GM18858 (cell line): ENCODE measurements around the gene NCLN.
"Not testable (repeated sequence)": the region's sequence is repeated elsewhere in the genome, so short reads cannot be mapped to it uniquely, and the experiment has no call there.

Experiments used
- ATAC-seq: cut with Tn5 transposase; IDR thresholded peaks from one replicate; pipeline ENCODE4 v1.9.1; 2021; ENCODE audit not compliant: unreplicated experiment

NCLN gene

GRCh38 chr19:3196933-3197205, 11.1 kb downstream of the NCLN start:
- ATAC-seq = no peak

DNA sequence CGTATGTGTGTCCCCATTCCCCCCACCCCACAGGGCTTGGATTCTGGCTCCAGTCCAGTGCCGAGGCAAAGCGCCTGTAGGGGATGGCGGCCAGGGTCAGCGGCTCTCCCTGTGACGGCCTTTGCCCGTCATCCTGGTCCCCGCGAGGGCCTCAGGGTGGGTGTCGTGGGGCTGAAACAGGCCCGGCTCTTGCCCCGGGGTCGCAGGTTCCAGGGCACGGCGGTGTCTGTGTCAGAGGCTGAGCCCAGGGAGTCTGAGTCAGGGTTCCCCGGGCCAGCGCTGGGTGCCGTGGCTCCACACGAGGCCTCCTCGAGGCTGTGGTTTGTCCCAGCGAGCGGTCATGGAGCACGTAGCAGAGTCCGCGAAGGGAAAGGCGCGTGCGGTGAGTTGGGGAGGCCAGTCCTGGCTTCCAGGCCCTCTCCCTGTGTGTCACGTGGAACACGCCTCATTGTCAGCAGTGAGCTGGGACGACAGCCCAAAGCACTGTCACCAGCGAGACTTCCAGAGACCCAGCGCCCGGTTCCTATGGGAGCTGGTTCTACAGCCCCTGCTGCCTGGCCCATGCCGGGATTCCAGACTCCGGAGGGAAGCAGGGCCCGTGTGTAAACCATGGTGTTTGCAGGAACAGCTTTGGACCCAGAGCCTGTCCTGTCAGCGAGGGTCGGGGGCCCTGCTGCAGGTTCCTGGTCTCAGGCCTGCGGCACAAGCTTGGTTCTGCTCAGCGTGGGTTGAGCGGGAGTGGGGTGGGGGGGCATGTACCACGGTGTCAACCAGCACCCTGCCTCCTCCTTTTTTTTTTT, 13.4 kb downstream of the NCLN start:
- ATAC-seq = no peak

GRCh38 chr19:3201072-3201700, 15.5 kb downstream of the NCLN start:
- ATAC-seq = no peak

DNA sequence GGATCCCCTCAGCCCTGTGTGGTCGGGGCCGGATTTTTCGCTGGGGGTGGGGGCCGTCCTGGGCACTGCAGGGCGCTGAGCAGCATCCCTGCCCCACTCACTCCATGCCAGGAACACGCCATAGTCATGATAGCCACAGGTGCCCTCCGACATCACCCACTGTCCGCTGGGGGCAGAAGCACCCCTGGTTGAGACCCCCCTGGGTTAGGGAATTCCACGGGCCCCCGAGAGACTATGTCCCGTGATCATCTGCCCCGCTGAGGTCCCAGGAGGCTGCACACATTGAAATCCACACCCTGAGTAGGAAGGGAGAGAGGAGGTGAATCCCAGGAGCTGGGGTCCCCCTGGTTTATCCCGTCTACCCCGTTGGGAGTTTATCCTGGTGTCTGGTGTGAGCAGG, 16.2 kb downstream of the NCLN start:
- no peak for ATAC-seq

- no peak for ATAC-seq
Observed at GRCh38 chr19:3202346-3202745, 16.6 kb downstream of the NCLN start.

DNA sequence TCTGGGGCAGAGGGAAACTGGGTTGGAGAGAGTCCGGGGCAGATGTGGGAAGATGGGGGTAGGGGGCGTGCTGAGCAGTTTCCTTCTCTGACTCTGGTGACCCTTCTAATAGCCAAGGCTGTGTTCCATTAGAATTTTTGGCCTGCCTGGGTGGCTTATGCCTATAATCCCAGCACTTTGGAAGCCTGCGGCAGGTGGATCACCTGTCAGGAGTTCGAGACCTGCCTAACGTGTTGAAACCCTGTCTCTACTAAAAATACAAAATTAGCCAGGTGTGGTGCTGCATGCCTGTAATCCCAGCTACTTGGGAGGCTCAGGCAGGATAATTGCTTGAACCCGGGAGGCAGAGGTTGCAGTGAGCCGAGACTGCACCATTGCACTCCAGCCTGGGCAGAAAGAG, 17.2 kb downstream of the NCLN start:
- not testable (repeated sequence) for ATAC-seq

DNA sequence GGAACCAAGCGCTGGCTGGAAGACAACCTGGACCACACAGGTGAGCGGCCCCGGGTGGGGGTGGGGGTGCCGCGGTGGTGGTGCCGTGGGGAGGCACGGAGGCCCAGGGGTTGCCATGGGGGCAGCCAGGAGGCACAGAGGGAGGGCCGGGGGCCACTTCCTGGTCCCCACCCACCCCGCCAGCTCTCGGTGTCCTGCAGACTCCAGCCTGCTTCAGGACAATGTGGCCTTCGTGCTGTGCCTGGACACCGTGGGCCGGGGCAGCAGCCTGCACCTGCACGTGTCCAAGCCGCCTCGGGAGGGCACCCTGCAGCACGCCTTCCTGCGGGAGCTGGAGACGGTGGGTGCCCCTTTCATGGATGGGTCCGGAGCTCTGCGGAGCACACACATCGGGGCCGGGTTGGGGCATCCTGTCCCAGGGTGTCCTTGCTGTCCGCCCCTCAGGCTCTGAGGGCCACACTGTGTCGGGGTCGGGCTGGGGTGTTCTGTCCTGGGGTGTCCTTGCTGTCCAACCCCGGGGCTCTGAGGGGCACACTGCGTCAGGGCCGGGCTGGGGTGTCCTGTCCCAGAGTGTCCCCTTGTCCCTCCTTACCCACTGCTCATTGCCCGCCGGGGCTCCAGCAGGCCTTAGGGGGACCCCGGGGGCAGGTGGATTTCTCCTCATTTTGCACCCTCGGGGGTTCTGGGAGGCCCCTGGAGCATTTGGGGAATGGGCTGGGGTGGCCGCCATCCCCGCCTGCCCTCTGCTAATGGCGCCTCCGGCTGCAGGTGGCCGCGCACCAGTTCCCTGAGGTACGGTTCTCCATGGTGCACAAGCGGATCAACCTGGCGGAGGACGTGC, 18.3 kb downstream of the NCLN start:
- ATAC-seq = no peak

DNA sequence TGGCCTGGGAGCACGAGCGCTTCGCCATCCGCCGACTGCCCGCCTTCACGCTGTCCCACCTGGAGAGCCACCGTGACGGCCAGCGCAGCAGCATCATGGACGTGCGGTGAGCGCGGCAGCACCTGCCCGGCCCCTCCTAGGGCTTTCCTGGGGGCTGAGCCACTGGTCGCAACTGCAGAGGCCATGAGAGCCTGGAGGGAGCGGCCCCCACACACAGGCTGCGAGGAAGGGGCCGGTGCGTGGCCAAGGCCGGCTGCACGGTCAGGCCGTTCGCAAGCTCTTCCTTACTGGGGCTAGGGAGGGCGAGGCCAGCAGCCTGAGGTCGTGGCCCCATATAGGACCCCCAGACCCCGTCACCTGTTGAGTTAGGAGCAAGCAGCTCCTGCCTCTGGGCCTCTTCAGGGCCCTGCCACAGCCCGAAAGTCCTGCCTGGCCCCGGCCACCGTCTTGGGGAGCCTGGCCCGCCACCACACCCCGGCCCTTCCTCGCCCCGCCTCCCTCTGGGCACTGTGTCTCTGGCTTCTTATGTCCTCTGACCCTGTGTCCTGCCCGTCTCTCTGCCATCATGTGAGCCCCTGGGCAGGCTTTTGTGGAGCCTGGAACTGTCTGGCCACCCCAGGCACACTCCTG, 19.0 kb downstream of the NCLN start:
- ATAC-seq = no peak

DNA sequence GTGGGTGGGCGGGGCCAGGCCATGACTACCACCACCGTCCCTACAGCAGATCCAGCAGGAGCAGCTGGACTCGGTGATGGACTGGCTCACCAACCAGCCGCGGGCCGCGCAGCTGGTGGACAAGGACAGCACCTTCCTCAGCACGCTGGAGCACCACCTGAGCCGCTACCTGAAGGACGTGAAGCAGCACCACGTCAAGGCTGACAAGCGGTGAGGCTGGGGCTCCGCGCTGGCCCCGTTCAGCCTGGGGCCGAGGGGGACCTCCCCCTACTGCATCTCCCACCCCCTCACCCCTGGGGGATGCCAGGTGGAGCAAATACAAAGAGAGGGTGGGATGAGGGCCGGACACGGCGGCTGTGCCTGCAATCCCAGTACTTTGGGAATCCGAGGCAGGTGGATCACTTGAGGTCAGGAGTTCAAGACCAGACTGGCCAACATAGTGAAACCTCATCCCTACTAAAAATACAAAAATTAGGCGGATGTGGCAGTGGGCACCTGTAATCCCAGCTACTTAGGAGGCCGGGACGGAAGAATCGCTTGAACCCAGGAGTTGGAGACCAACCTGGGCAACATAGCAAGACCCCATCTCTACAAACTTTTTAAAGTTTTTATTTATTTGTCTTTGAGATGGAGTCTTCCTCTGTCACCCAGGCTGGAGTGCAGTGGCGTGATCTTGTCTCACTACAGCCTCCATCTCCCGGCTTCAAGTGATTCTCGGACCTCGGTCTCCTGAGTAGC, 20.7 kb downstream of the NCLN start:
- no peak for ATAC-seq

- no peak for ATAC-seq
Observed at GRCh38 chr19:3207461-3208242, 21.9 kb downstream of the NCLN start.

GRCh38 chr19:3208317-3209207, 22.8 kb downstream of the NCLN start:
- no peak for ATAC-seq

- ATAC-seq = no peak
Observed at GRCh38 chr19:3210347-3211017, 24.8 kb downstream of the NCLN start.

DNA sequence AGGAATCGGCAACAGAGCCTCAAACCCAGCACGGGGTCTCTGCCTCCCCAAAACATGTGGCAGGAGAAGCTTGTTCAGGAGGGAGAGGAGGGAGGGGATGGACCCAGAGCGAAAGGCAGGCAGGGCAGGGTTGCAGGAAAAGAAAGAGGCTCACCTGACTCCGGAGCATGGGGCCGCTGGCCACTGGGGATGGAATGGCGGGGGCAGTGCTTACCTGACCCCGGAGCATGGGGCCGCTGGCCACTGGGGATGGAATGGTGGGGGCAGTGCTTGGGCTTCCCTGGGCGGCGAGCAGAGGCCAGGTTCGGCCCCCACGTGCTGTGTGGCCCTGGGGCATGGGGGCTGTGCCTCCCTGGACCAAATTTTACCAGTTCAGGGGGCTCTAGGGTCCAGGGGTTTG, 25.5 kb downstream of the NCLN start:
- no peak for ATAC-seq

DNA sequence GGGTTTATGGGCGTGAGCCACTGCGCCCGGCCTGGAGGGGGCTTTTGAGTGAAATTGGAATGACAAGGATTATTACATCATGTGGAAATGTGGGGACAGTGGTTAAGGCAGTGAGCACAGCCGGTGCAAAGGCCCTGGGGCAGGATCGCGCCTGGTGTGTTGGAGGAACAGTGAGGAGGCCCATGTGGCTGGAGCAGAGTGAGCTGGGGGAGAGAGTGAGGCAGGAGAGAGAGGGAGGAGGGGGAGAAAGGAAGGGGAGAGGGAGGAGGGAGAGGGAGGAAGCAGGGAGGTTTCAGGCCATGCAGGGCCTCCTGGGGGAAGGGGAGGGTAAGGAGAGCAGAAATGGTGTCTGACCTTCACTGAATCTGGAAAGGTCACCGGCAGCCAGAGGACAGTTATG, 27.4 kb downstream of the NCLN start:
- no peak for ATAC-seq

DNA sequence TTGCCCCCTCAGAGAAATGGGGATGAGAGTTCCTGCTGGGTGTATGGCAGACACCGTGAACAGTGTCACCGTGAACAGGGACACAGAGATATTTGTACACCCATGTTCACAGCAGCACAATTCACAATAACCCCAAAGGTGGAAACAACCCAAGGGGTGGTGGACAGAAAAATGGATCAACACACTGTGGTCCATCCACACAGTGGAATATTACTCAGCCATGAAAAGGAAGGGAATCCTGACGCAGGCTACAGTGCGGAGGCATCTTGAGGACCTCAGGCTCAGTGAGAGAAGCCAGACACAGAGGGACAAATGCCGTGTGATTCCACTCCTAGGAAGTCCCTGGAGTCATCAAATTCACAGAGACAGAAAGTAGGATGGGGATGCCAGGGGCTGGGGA, 31.1 kb downstream of the NCLN start:
- no peak for ATAC-seq

GRCh38 chr19:3220576-3220975, 34.8 kb downstream of the NCLN start:
- no peak for ATAC-seq

- ATAC-seq = not testable (repeated sequence)
Observed at GRCh38 chr19:3221576-3221975, 35.8 kb downstream of the NCLN start.

DNA sequence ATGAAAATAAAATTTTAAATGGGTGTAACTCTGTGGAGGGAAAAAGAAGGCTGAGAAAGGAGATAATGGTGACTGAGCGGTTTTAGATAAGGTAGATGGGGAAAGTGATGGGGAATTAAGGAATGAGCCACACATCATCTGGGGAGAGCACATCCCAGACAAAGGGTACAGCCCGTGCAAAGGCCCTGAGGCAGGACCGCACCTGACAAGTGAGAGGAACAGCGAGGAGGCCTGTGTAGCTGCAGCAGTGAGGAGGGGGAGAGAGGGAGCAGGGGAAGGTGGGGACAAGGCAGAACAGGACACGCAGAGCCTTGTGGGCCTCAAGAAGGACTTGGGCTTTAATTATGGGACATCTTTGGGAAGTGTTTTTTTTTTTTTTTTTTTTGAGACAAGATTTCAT, 37.0 kb downstream of the NCLN start:
- ATAC-seq = no peak
